OCI-LY3 (cell line): ENCODE results near the gene IL13RA1.

ENCODE experiments used
- H2AFZ ChIP-seq: fragments of 200-600, 300-600 bp; shearing (Covaris generic); 2 replicates; pipeline ENCODE4 v1.6.0; 2014; ENCODE audit warnings: antibody characterized with exemption, low read depth, low read length
- H3K27ac ChIP-seq: fragments of 200-600, 300-600 bp; sonication (generic); 2 replicates; pipeline ENCODE4 v1.5.1; 2014; ENCODE audit warnings: mild to moderate bottlenecking, low read length, moderate library complexity, mixed read lengths
- H3K27me3 ChIP-seq: fragments of 200-600, 300-600 bp; sonication (generic); 2 replicates; pipeline ENCODE4 v1.6.1; 2014; ENCODE audit warnings: low read depth, low read length, mixed read lengths
- H3K36me3 ChIP-seq: fragments of 200-600, 300-600 bp; sonication (generic); replicated peaks from 2 replicates; pipeline ENCODE3; 2014; ENCODE audit warnings: low read depth, low read length, mixed read lengths
- H3K4me1 ChIP-seq: fragments of 300-600, 200-600 bp; sonication (generic); 2 replicates; pipeline ENCODE4 v1.6.1; 2014; ENCODE audit warnings: low read length, mixed read lengths
- H3K4me2 ChIP-seq: fragments of 200-600, 300-600 bp; sonication (generic); 2 replicates; pipeline ENCODE4 v1.6.1; 2014; ENCODE audit warnings: low read length, mixed read lengths
- H3K4me3 ChIP-seq: fragments of 300-600, 200-600 bp; sonication (generic); 2 replicates; pipeline ENCODE4 v1.5.1; 2014; ENCODE audit warnings: antibody characterized with exemption, mild to moderate bottlenecking, low read length, moderate library complexity
- H3K79me2 ChIP-seq: fragments of 300-600, 200-600 bp; shearing (Covaris generic); 2 replicates; pipeline ENCODE4 v1.6.1; 2014; ENCODE audit warnings: mild to moderate bottlenecking, low read length, mixed read lengths
- H3K9ac ChIP-seq: fragments of 300-600, 200-600 bp; shearing (Covaris generic); 2 replicates; pipeline ENCODE4 v1.6.0; 2014; ENCODE audit warnings: mild to moderate bottlenecking, low read length, moderate library complexity
- H3K9me3 ChIP-seq: fragments of 200-600, 300-600 bp; shearing (Covaris generic); 2 replicates; pipeline ENCODE4 v1.6.1; 2014; ENCODE audit warnings: low read length, mixed read lengths; ENCODE audit not compliant: insufficient read depth
- H4K20me1 ChIP-seq: fragments of 200-600, 300-600 bp; sonication (generic); 2 replicates; pipeline ENCODE4 v1.6.1; 2016; ENCODE audit warnings: low read length, mixed read lengths; ENCODE audit not compliant: insufficient read depth
- CTCF ChIP-seq: fragments of 200-600, 300-600 bp; sonication (generic); IDR thresholded peaks from 2 replicates; pipeline ENCODE4 v1.5.1; 2014; ENCODE audit warnings: antibody characterized with exemption, low read length, low read depth
- EZH2phosphoT487 ChIP-seq: fragments of 200-600 bp; shearing (Covaris generic); IDR thresholded peaks from 2 replicates; pipeline ENCODE4 v1.6.1; 2018; ENCODE audit warnings: antibody characterized with exemption, mixed run types, low read depth

IL13RA1 gene

GRCh38 chrX:118745570-118745969 lies 18.2 kb downstream of the IL13RA1 start:
- Histone ChIP-seq H4K20me1 (no peaks in the 10 kb centered on the region), H3K4me1 (no peaks in the 10 kb centered on the region), H3K4me2 (no peak overlapping the region), H3K36me3 (no peaks in the 10 kb centered on the region), H3K4me3 (no peak overlapping the region), H3K27ac (no peak overlapping the region), H3K9me3 (no peaks in the 10 kb centered on the region), H2AFZ (no peak overlapping the region), H3K9ac (no peak overlapping the region), H3K27me3 (peaks cover 2% of the 10 kb centered on the region; the same call in 1 of the 2 replicates), H3K79me2 (no peaks in the 10 kb centered on the region)
- TF ChIP-seq EZH2phosphoT487: no peak
- no peak for TF ChIP-seq CTCF

- Histone ChIP-seq H3K9me3 (no peaks in the 10 kb centered on the region), H4K20me1 (no peaks in the 10 kb centered on the region), H3K4me1 (peaks cover 24% of the 10 kb centered on the region), H3K27ac (peak overlapping the region; percentile 73), H3K27me3 (peaks cover 2% of the 10 kb centered on the region; the same call in 1 of the 2 replicates), H3K36me3 (no peaks in the 10 kb centered on the region), H3K9ac (peak overlapping the region; percentile 37), H3K4me2 (peak overlapping the region; percentile 94), H3K79me2 (no peaks in the 10 kb centered on the region), H2AFZ (peak overlapping the region; percentile 72), H3K4me3 (peak overlapping the region; percentile 65)
- TF ChIP-seq CTCF (peak; percentile 22; the same call in 1 of the 2 replicates), EZH2phosphoT487 (no peak)
Measured at GRCh38 chrX:118751950-118752783, 24.8 kb downstream of the IL13RA1 start.

- TF ChIP-seq CTCF (no peak), EZH2phosphoT487 (no peak)
- Histone ChIP-seq H3K36me3 (no peaks in the 10 kb centered on the region), H3K4me2 (no peak overlapping the region), H2AFZ (no peak overlapping the region), H3K79me2 (no peaks in the 10 kb centered on the region), H3K9ac (no peak overlapping the region), H3K4me3 (no peak overlapping the region), H3K27ac (no peak overlapping the region), H3K9me3 (no peaks in the 10 kb centered on the region), H3K27me3 (no peaks in the 10 kb centered on the region), H4K20me1 (no peaks in the 10 kb centered on the region), H3K4me1 (peaks cover 52% of the 10 kb centered on the region)
Measured at GRCh38 chrX:118755633-118756032, 28.2 kb downstream of the IL13RA1 start.

- Histone ChIP-seq H3K36me3 (no peaks in the 10 kb centered on the region), H3K4me2 (no peak overlapping the region), H3K9ac (no peak overlapping the region), H3K79me2 (no peaks in the 10 kb centered on the region), H3K9me3 (no peaks in the 10 kb centered on the region), H4K20me1 (no peaks in the 10 kb centered on the region), H3K27ac (no peak overlapping the region), H3K27me3 (no peaks in the 10 kb centered on the region), H2AFZ (no peak overlapping the region), H3K4me1 (peaks cover 54% of the 10 kb centered on the region), H3K4me3 (no peak overlapping the region)
- no peak for TF ChIP-seq EZH2phosphoT487
- no peak for TF ChIP-seq CTCF
Measured at GRCh38 chrX:118756101-118756500, 28.7 kb downstream of the IL13RA1 start.
